ENCODE data around the gene RNF224.

The RNF224 gene

GRCh38 chr9:137264067-137264466 is 36.8 kb downstream of the RNF224 start:
- no peak overlapping the region for H3K4me3 ChIP-seq (ENCODE audit: low read depth, low read length)
- no peak for DNase-seq (ENCODE audit: low read depth, low spot score)
- in situ Hi-C loops (cut with HindIII; ENCODE audit: low sequenced_read_pairs) = no loop called here
- no peak for TF ChIP-seq CTCF (IDR thresholded peaks at IDR 0.05; ENCODE audit: low read depth, low read length)

- no peak overlapping the region for H3K4me3 ChIP-seq (ENCODE audit: low read depth, low read length)
- TF ChIP-seq CTCF (IDR thresholded peaks at IDR 0.05; ENCODE audit: low read depth, low read length) = no peak
- in situ Hi-C loops (cut with HindIII; ENCODE audit: low sequenced_read_pairs) = no loop called here
- no peak for DNase-seq (ENCODE audit: low read depth, low spot score)
Measured at GRCh38 chr9:137265496-137266161, 38.3 kb downstream of the RNF224 start.

- DNase-seq (ENCODE audit: low read depth, low spot score) = no peak
- TF ChIP-seq CTCF (IDR thresholded peaks at IDR 0.05; ENCODE audit: low read depth, low read length) = no peak
- no peak overlapping the region for H3K4me3 ChIP-seq (ENCODE audit: low read depth, low read length)
- in situ Hi-C loops (cut with HindIII; ENCODE audit: low sequenced_read_pairs) = no loop called here
Measured at GRCh38 chr9:137266162-137266527, 38.8 kb downstream of the RNF224 start.

- in situ Hi-C loops (cut with HindIII; ENCODE audit: low sequenced_read_pairs) = no loop called here
- DNase-seq (ENCODE audit: low read depth, low spot score) = no peak
- no peak overlapping the region for H3K4me3 ChIP-seq (ENCODE audit: low read depth, low read length)
- TF ChIP-seq CTCF (IDR thresholded peaks at IDR 0.05; ENCODE audit: low read depth, low read length) = no peak
Measured at GRCh38 chr9:137266585-137267453, 39.5 kb downstream of the RNF224 start.

GRCh38 chr9:137267933-137268355 is 40.6 kb downstream of the RNF224 start:
- in situ Hi-C loops (cut with HindIII; ENCODE audit: low sequenced_read_pairs) = no loop called here
- no peak overlapping the region for H3K4me3 ChIP-seq (ENCODE audit: low read depth, low read length)
- DNase-seq (ENCODE audit: low read depth, low spot score) = no peak
- TF ChIP-seq CTCF (IDR thresholded peaks at IDR 0.05; ENCODE audit: low read depth, low read length) = no peak

- DNase-seq (ENCODE audit: low read depth, low spot score) = no peak
- in situ Hi-C loops (cut with HindIII; ENCODE audit: low sequenced_read_pairs) = no loop called here
- TF ChIP-seq CTCF (IDR thresholded peaks at IDR 0.05; ENCODE audit: low read depth, low read length) = no peak
- H3K4me3 ChIP-seq (ENCODE audit: low read depth, low read length) = no peak overlapping the region
Measured at GRCh38 chr9:137268538-137269201, 41.4 kb downstream of the RNF224 start.
